Esophagus (tissue), 2 donors: Measurements from ENCODE around the gene PTGDR2. TPM values are rescaled to one million over a fixed set of nuclear protein-coding genes. Genes with fewer than 3 reads are reported as not detected.
"Not testable (repeated sequence)": the region's sequence is repeated elsewhere in the genome, so short reads cannot be mapped to it uniquely, and the experiment has no call there.

Experiments used
- H3K27ac ChIP-seq, 2 donors: one replicate each; pipeline ENCODE4 v1.5.1; 2013; ENCODE audit warnings: low read depth in 2 of 2, mild to moderate bottlenecking in 2 of 2, inconsistent platforms in 1 of 2, low read length in 1 of 2, moderate library complexity in 1 of 2
- H3K27me3 ChIP-seq, 2 donors: one replicate each; pipeline ENCODE4 v1.6.1; 2013; ENCODE audit warnings: low read length in 2 of 2, control low read depth in 1 of 2, mild to moderate bottlenecking in 1 of 2; ENCODE audit not compliant: insufficient read depth in 2 of 2, control insufficient read depth in 1 of 2
- H3K36me3 ChIP-seq, 2 donors: one replicate each; pipeline ENCODE4 v1.6.1; 2013; ENCODE audit warnings: low read length in 1 of 2; ENCODE audit not compliant: control insufficient read depth in 2 of 2, insufficient read depth in 2 of 2
- H3K4me1 ChIP-seq, 2 donors: one replicate each; pipeline ENCODE4 v1.6.1; 2013; ENCODE audit warnings: low read length in 1 of 2; ENCODE audit not compliant: control insufficient read depth in 2 of 2, insufficient read depth in 2 of 2
- H3K4me3 ChIP-seq, 2 donors: one replicate each; pipeline ENCODE4 v1.5.1; 2013; ENCODE audit warnings: low read length in 2 of 2, mild to moderate bottlenecking in 2 of 2, low read depth in 1 of 2, moderate library complexity in 1 of 2
- H3K9me3 ChIP-seq, 2 donors: one replicate each; pipeline ENCODE4 v1.6.1; 2013; ENCODE audit warnings: mild to moderate bottlenecking in 2 of 2, low read depth in 1 of 2, low read length in 1 of 2, moderate library complexity in 1 of 2; ENCODE audit not compliant: control insufficient read depth in 2 of 2, insufficient read depth in 1 of 2
- WGBS, 2 donors: extraction: QIAGEN DNeasy Blood & Tissue Kit; methylation state at CpG; one replicate each; pipeline ENCODE4 v1.1.7; 2013; 5-methylcytosine and 5-hydroxymethylcytosine counted together
- polyA plus RNA-seq, 2 donors: library from polyadenylated mRNA; stranded (reverse); fragments of 200-250 nt; gene quantifications; one replicate each; pipeline ENCODE4 v1.2.3, GENCODE V29; 2013
- donor health status: healthy with polysubstance abuse.
- donor health status: Bipolar disorder and iron deficiency.

The PTGDR2 gene
- polyA plus RNA-seq, 2 donors: 0.26 to 0.41 TPM

DNA sequence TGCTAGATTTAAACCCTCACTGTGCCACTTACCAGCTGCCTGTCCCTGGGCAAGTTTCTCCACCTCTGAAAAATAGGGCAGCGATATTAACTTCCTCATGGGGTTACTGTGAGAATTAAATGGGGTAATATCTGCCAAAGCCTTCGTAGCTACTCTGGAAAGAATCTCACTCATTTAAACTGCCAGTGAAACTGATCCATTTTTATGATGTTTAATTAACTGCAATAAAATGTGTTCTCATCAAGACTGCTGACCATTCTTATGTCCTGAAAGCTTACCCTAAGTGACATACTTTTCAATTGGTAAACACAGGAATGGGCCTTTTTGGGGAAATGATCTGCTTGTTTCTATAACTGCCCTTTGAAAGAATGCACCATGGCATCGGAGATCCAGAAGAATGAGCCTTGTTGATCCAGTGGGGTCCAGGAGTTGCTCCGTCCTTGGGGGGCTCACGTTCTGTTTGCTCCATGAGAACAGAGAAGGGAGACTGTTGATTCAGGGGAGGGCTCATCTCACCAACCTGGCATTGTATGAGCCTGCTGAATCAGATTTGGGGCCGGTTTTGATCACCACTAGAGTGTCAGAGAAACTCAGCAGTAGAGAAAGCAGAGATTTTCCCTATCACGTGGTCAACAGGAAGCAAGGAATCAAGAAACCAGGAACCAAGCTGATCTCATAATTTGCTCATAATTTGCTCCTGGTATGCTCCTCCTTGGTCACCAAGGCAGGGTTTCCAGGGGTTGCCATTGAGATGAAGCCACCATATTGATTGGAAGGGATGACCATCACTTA, 20.8 kb downstream of the PTGDR2 start:
- H3K9me3 ChIP-seq: no peaks in the 10 kb centered on the region
- no peaks in the 10 kb centered on the region for H3K36me3 ChIP-seq
- H3K4me1 ChIP-seq: no peaks in the 10 kb centered on the region

DNA sequence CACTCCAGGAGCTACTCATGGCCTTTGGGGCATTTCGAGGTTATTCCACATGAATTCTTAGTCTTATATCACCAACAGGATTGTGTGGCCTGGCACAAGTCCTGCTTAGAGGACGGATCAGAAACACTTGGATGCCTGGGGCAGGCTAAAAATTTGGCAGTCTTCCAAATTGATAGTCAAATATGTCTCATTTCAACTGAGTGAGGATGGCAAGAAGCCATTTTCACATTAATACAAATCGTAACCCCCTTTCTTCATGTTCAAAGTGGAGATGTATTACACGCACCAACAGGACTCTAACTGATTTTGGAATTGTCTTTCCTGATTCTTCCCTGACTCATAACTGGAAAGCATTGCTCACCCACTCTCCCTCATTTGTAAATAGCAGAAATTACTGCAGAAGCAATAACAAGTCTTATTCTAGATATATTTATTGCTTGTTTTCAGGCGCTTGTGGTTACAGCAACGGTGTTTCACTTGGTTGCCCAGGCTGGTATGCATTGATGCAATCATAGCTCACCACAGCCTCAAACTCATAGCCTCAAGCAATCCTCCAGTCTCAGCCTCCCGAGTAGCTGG, 24.2 kb downstream of the PTGDR2 start:
- H3K9me3 ChIP-seq: no peaks in the 10 kb centered on the region
- H3K4me3 ChIP-seq: no peak overlapping the region
- no peaks in the 10 kb centered on the region for H3K4me1 ChIP-seq
- no peak overlapping the region for H3K27ac ChIP-seq
- 32 to 38% methylated on average over 7 of the region's 7 CpGs for WGBS, 2 donors
- no peaks in the 10 kb centered on the region for H3K36me3 ChIP-seq
- no peaks in the 10 kb centered on the region for H3K27me3 ChIP-seq

More for the DNA sequence above, 20.8 kb downstream of the PTGDR2 start:
- 52 to 54% methylated on average over 7 of the region's 7 CpGs for WGBS, 2 donors
- H3K27ac ChIP-seq: no peak overlapping the region
- H3K4me3 ChIP-seq: no peak overlapping the region
- H3K27me3 ChIP-seq: no peaks in the 10 kb centered on the region

DNA sequence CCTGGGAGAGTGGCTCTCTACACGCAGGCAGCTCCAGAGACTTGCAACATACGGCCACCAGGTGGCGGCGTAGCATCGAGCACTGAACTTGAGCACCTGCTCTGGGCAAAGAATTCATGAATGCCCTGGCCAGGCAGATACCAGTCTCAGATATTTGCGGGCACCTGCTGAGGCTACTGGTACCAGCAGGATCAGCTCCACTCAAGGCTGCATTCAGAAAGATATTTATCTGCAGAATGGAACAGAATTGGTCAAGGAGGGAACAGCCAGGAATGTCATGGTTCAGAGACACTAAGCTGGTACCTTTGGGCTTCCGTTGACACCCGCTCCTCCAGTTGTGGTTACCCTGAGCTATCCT, 24.6 kb downstream of the PTGDR2 start:
- Histone ChIP-seq H3K9me3 (no peaks in the 10 kb centered on the region), H3K4me3 (no peak overlapping the region), H3K4me1 (no peaks in the 10 kb centered on the region), H3K27me3 (no peaks in the 10 kb centered on the region), H3K27ac (no peak overlapping the region), H3K36me3 (no peaks in the 10 kb centered on the region)
- 12 to 13% methylated on average over 8 of the region's 8 CpGs for WGBS, 2 donors

DNA sequence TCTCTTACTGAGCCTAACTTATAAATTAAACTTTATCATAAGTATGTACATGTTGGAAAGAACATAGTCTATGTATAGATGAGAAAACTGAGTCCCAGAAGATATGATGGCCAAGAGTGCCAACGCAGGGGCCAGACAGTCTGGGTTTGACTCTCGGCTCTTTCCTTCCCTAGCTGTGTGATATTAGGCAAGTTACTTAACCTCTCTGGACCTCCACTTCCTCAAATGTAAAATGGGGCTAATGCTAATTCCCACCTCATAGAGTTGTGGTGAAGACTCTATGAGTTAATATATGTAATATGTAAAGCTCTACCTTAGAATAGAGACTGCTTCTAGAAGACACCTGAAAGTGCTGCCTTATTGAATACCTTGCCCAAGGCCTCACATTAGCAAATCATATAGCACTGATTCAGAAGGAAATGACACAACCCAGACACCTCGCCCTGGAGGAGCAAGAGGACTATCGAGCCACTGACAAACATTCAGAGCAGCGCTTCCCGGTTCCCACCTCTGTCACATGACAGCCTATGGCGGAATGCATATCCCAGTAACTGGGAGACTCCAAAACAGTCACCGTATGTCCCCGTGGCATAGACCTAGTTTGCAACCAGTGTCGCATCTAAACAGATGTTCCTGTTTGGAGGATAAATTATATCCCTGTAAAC, 25.1 kb downstream of the PTGDR2 start:
- Histone ChIP-seq H3K4me3 (no peak overlapping the region), H3K9me3 (no peaks in the 10 kb centered on the region), H3K4me1 (no peaks in the 10 kb centered on the region), H3K27ac (no peak overlapping the region), H3K36me3 (no peaks in the 10 kb centered on the region), H3K27me3 (no peaks in the 10 kb centered on the region)
- WGBS, 2 donors: 46 to 48% methylated on average over 10 of the region's 10 CpGs

DNA sequence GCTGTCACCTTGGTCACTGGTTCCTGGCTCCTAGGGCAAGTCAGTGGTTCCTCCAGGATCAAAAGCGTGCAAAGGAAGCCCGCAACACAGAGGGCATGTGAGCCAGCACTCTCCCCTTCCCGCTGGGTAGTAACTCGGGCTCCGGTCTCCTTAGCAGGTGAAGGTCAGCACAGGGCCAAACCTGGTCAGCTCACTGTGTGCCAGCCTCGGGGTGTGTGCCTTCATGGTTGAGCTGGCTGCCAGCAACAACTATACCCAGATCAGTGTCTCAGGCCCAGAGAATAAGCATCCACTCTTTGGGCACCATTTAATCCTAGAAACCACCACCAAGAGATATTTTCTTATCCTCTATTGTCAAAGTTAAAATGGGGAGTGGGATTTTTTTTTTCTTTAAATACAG, 30.0 kb downstream of the PTGDR2 start:
- Histone ChIP-seq H3K36me3 (no peaks in the 10 kb centered on the region), H3K4me1 (no peaks in the 10 kb centered on the region), H3K4me3 (no peak overlapping the region), H3K9me3 (no peaks in the 10 kb centered on the region), H3K27ac (no peak overlapping the region), H3K27me3 (no peaks in the 10 kb centered on the region)
- WGBS, 2 donors: 65 to 80% methylated on average over 5 to 6 of the region's 6 CpGs

DNA sequence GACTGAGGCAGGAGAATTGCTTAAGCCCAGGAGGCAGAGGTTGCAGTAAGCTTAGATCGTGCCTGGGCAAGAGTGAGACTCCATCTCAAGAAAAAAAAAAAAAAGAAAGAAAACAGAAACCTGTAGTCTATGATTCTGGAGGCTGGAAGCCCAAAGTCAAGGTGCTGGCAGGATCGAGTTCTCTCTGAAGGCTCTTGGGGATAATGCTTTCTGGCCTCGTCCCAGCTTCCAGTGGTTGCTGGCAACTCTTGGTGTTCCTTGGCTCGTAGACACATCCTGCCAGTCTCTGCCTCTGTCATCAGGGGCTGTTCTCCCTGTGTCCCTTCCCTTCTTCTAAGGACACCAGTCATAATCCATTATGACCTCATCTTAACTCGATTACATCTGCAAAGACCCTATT, 30.6 kb downstream of the PTGDR2 start:
- 75 to 78% methylated on average over 5 of the region's 5 CpGs for WGBS, 2 donors
- no peaks in the 10 kb centered on the region for H3K36me3 ChIP-seq
- no peaks in the 10 kb centered on the region for H3K4me1 ChIP-seq
- H3K9me3 ChIP-seq: no peaks in the 10 kb centered on the region
- H3K27me3 ChIP-seq: no peaks in the 10 kb centered on the region
- H3K4me3 ChIP-seq: no peak overlapping the region
- no peak overlapping the region for H3K27ac ChIP-seq

DNA sequence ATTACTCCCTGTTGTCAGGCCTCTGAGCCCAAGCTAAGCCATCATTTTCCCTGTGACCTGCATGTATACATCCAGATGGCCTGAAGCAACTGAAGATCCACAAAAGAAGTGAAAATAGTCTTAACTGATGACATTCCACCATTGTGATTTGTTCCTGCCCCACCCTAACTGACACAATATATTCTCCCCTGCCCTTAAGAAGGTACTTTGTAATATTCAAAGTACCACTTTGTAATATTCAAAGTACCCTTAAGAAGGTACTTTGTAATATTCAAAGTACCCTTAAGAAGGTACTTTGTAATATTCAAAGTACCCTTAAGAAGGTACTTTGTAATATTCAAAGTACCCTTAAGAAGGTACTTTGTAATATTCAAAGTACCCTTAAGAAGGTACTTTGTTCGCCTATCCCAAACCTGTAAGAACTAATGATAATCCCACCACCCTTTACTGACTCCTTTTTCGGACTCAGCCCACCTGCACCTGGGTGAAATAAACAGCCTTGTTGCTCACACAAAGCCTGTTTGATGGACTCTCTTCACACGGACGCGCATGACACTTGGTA, 31.9 kb downstream of the PTGDR2 start:
- H3K4me3 ChIP-seq, H3K9me3 ChIP-seq, H3K4me1 ChIP-seq, H3K36me3 ChIP-seq, H3K27me3 ChIP-seq, H3K27ac ChIP-seq: not testable (repeated sequence)
- 90 to 92% methylated on average over 5 of the region's 5 CpGs for WGBS, 2 donors

DNA sequence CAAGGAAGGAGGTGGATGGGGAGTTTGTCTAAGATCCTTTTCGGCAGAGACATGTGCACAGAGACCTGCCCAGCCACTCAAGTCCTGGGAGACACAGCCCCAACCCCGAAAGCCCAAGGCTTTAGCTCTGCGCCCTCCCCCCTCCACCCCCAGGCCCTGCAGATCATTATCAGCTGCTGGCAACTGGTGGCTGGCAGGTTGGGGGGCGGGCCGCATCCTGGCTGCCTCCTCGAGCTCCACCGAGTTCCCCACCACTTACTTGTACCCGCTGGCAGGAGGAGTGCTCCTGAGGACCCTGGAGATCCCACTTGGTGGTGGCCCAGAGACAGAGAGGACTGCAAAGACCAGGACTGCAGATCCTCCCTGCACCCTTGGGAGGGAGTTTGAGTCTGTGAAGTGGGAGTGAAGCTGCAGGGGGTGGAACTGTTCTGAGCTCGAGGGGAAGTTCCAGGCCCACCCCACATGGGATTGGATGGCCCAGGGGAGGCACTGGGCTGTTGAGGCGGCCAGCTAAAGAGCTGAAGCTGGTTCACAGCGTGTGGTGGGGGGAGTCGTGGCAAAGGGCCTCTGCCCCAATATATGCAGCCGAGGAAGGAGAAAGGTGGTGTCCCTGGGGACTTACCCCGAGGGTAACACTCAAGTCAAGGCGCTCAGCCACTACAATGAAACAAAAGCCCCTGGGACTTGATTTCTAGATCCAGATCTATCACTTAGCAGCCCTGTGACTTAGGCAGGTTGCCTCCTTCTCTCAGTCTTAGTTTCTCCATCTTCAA, 33.7 kb downstream of the PTGDR2 start:
- Histone ChIP-seq H3K4me1 (no peaks in the 10 kb centered on the region), H3K9me3 (peaks cover 0 to 1% of the 10 kb centered on the region in 2 donors), H3K36me3 (no peaks in the 10 kb centered on the region), H3K4me3 (no peak overlapping the region), H3K27ac (no peak overlapping the region), H3K27me3 (no peaks in the 10 kb centered on the region)
- 65 to 66% methylated on average over 15 of the region's 15 CpGs for WGBS, 2 donors

DNA sequence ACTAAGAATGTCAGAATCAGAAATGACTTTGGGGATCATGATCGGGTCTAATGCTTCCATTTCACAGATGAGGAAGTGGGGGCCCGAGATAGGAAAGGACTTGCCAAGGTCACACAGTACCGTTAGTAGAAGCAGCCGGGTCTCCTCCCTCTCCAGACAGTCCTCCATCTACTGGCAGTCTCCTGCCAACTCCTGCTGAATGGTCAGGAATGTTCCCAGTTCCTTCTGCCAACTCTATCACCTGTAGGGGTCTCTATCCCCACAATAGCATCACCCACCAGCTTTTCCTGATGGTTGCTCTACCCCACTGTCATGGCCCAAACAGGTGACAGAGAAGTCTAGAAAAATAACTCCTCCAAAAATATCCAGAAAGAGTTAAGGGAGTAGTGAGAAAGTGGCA, 37.7 kb downstream of the PTGDR2 start:
- Histone ChIP-seq H3K4me1 (no peaks in the 10 kb centered on the region), H3K36me3 (no peaks in the 10 kb centered on the region), H3K27me3 (no peaks in the 10 kb centered on the region), H3K4me3 (no peak overlapping the region), H3K9me3 (peaks cover 0 to 5% of the 10 kb centered on the region in 2 donors), H3K27ac (no peak overlapping the region)
- WGBS, 2 donors: 74 to 77% methylated on average over 4 of the region's 4 CpGs
